ENCODE results near the gene AKAIN1.

GRCh38 chr18:5166606-5167280 is 30.3 kb downstream of the AKAIN1 start:
- TF ChIP-seq EZH2 (IDR thresholded peaks at IDR 0.05; ENCODE audit: insufficient read depth, poor library complexity, severe bottlenecking) (no peak), EZH2phosphoT487 (IDR thresholded peaks at IDR 0.05; ENCODE audit: insufficient read depth, low read depth) (no peak)
